ENCODE data around the gene GPR12.

DNA sequence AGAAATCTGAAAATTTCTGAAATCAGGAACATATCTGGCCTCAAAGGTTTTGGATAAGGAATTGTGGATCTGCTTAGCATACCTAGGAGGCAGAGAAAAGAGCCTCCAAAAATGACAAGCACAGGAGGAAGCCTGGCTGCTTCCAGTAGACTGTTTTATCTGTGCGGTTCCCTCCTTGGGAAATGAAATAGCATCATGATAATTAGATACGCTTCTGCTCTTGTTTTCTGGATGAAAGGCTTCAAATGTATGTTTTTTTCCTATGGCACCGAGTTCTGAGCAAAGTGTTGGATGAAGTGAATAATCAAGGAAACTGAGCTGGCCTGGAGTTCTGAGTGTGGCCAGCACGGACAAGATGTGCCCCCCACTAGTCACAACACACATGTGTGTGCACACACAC, 19.8 kb upstream of the GPR12 start:
- no peak for TF ChIP-seq POLR2A (IDR thresholded peaks at IDR 0.05)
- TF ChIP-seq, protein P1, sequence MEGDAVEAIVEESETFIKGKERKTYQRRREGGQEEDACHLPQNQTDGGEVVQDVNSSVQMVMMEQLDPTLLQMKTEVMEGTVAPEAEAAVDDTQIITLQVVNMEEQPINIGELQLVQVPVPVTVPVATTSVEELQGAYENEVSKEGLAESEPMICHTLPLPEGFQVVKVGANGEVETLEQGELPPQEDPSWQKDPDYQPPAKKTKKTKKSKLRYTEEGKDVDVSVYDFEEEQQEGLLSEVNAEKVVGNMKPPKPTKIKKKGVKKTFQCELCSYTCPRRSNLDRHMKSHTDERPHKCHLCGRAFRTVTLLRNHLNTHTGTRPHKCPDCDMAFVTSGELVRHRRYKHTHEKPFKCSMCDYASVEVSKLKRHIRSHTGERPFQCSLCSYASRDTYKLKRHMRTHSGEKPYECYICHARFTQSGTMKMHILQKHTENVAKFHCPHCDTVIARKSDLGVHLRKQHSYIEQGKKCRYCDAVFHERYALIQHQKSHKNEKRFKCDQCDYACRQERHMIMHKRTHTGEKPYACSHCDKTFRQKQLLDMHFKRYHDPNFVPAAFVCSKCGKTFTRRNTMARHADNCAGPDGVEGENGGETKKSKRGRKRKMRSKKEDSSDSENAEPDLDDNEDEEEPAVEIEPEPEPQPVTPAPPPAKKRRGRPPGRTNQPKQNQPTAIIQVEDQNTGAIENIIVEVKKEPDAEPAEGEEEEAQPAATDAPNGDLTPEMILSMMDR (IDR thresholded peaks at IDR 0.05): no peak

Measured in breast epithelium (tissue), 3 donors.